ENCODE data around the gene STX18.
A peak's percentile ranks its signal among the peaks of the same experiment; 100 is the strongest.

STX18 gene

DNA sequence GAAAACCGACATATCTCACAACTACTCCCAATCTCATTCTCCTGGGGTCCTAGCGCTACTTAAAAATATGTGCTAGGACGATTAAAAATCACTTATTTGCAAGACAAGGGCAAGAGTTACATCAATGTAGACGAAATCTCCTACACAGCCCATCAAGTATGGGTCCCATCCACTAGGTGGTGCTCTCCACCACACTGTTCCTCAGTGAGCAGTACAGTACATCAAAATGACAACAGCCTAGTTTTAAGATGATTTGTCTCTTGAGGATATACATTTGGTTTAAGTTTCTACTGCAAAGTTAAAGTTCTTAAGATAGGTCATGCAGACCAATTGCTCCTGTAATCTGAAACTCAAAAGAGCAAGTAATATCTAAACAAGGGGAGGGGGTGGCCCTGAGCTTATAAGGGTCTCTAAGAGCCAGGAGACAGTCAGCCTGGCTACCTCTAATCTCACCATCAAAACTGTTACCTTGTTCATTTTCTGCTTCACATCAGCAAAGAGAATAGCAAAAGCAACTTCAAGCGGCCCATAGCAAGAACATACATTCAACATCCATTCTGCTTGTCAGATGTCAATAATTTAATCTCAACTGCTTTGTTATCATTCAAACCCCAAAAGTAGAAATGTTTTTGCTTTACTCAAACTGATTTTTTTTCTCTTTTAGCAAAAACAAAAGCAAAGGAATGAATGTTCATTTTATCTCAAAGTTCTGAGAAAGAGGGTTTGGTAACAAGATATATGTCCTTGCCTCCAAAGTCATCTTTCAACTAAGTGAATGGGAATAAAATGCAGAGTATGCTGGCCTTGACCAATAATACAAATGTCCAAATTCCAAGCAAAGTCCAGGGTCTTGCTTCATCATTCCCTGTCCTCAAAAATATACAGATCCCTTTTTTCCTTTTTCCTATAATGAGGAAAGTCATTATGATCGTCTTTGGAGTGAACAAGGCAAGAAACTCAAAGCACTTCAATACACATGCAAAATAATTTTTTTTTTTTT, 53.1 kb downstream of the STX18 start:
- Histone ChIP-seq H3K36me3 (ENCODE audit: insufficient read depth, low read length) (no peaks in the 10 kb centered on the region), H3K4me1 (ENCODE audit: insufficient read depth, low read length) (no peaks in the 10 kb centered on the region), H3K4me3 (ENCODE audit: low read depth in 1 of 2, low read length in 2 of 2) (no peak overlapping the region), H2AFZ (ENCODE audit: low read depth, low read length) (no peak overlapping the region), H3K79me2 (ENCODE audit: insufficient read depth, low read length) (peaks cover 11% of the 10 kb centered on the region), H3K9ac (ENCODE audit: low read depth, low read length) (no peak overlapping the region), H3K27me3 (ENCODE audit: insufficient read depth, low read length, poor library complexity) (no peaks in the 10 kb centered on the region), H3K4me2 (ENCODE audit: insufficient read depth, low read length) (no peak overlapping the region), H3K9me3 (ENCODE audit: insufficient read depth, low read length, severe bottlenecking) (no peaks in the 10 kb centered on the region), H4K20me1 (ENCODE audit: insufficient read depth, low read length) (peaks cover 37% of the 10 kb centered on the region), H3K27ac (ENCODE audit: low read length) (no peak overlapping the region)
- TF ChIP-seq, protein P1, sequence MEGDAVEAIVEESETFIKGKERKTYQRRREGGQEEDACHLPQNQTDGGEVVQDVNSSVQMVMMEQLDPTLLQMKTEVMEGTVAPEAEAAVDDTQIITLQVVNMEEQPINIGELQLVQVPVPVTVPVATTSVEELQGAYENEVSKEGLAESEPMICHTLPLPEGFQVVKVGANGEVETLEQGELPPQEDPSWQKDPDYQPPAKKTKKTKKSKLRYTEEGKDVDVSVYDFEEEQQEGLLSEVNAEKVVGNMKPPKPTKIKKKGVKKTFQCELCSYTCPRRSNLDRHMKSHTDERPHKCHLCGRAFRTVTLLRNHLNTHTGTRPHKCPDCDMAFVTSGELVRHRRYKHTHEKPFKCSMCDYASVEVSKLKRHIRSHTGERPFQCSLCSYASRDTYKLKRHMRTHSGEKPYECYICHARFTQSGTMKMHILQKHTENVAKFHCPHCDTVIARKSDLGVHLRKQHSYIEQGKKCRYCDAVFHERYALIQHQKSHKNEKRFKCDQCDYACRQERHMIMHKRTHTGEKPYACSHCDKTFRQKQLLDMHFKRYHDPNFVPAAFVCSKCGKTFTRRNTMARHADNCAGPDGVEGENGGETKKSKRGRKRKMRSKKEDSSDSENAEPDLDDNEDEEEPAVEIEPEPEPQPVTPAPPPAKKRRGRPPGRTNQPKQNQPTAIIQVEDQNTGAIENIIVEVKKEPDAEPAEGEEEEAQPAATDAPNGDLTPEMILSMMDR (IDR thresholded peaks at IDR 0.05; ENCODE audit: borderline replicate concordance, extremely low read depth, low read length, poor library complexity, severe bottlenecking): peak; percentile 96
- TF ChIP-seq EZH2 (IDR thresholded peaks at IDR 0.05; ENCODE audit: borderline replicate concordance, low read depth, low read length, severe bottlenecking): no peak
- ATAC-seq (ENCODE audit: insufficient read depth, low read depth) (peak; percentile 100), DNase-seq (peak; percentile 74)

DNA sequence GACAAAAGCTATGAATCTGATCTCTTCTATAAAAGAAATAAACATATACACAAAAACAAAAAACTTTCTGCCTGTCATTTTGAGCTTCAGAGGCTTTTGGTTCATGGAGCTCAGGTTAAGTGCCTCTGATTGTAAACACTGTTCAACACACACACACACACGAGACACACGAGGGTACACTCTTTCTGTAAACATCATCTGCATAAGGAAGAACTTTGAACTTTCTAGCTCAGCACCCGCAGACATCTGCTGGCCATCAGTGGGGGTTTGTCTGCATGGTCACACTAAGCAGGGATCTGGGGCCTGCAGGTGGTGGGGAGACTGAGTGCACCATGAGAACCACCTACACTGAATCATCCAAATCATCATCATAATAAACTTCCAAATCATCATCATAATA, 54.9 kb downstream of the STX18 start:
- Histone ChIP-seq H3K79me2 (ENCODE audit: insufficient read depth, low read length) (peaks cover 11% of the 10 kb centered on the region), H3K27ac (ENCODE audit: low read length) (no peak overlapping the region), H3K9ac (ENCODE audit: low read depth, low read length) (no peak overlapping the region), H3K27me3 (ENCODE audit: insufficient read depth, low read length, poor library complexity) (no peaks in the 10 kb centered on the region), H3K4me2 (ENCODE audit: insufficient read depth, low read length) (no peak overlapping the region), H3K4me1 (ENCODE audit: insufficient read depth, low read length) (no peaks in the 10 kb centered on the region), H4K20me1 (ENCODE audit: insufficient read depth, low read length) (peaks cover 52% of the 10 kb centered on the region), H3K4me3 (ENCODE audit: low read depth in 1 of 2, low read length in 2 of 2) (no peak overlapping the region), H2AFZ (ENCODE audit: low read depth, low read length) (no peak overlapping the region), H3K9me3 (ENCODE audit: insufficient read depth, low read length, severe bottlenecking) (no peaks in the 10 kb centered on the region), H3K36me3 (ENCODE audit: insufficient read depth, low read length) (no peaks in the 10 kb centered on the region)
- DNase-seq: no peak
- TF ChIP-seq EZH2 (IDR thresholded peaks at IDR 0.05; ENCODE audit: borderline replicate concordance, low read depth, low read length, severe bottlenecking): no peak
- TF ChIP-seq, protein P1 (IDR thresholded peaks at IDR 0.05; ENCODE audit: borderline replicate concordance, extremely low read depth, low read length, poor library complexity, severe bottlenecking): no peak
- ATAC-seq (ENCODE audit: insufficient read depth, low read depth): no peak

DNA sequence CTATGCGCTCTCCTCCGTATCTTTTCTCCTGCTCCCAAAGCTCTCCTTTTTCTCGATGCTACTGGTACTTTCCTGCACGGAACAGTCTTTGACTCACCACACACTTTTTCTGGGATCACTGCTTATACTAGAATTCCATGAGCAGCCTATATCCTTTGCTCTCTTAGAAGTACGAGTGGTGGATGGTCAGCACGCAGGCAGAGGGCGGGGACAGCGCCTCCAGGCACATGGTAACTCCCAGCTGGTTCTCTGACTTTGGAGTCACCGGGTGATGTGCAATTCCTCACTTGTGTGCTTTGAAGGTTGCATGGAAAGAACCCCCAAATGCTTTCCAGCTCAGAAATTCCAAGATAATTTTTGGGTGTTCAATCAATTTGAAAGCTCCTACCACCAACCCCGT, 56.0 kb downstream of the STX18 start:
- DNase-seq: no peak
- Histone ChIP-seq H3K9me3 (ENCODE audit: insufficient read depth, low read length, severe bottlenecking) (no peaks in the 10 kb centered on the region), H2AFZ (ENCODE audit: low read depth, low read length) (no peak overlapping the region), H3K79me2 (ENCODE audit: insufficient read depth, low read length) (peaks cover 11% of the 10 kb centered on the region), H3K36me3 (ENCODE audit: insufficient read depth, low read length) (no peaks in the 10 kb centered on the region), H4K20me1 (ENCODE audit: insufficient read depth, low read length) (peaks cover 59% of the 10 kb centered on the region), H3K27ac (ENCODE audit: low read length) (no peak overlapping the region), H3K4me2 (ENCODE audit: insufficient read depth, low read length) (no peak overlapping the region), H3K4me3 (ENCODE audit: low read depth in 1 of 2, low read length in 2 of 2) (no peak overlapping the region), H3K4me1 (ENCODE audit: insufficient read depth, low read length) (no peaks in the 10 kb centered on the region), H3K9ac (ENCODE audit: low read depth, low read length) (no peak overlapping the region), H3K27me3 (ENCODE audit: insufficient read depth, low read length, poor library complexity) (no peaks in the 10 kb centered on the region)
- ATAC-seq (ENCODE audit: insufficient read depth, low read depth): no peak
- TF ChIP-seq EZH2 (IDR thresholded peaks at IDR 0.05; ENCODE audit: borderline replicate concordance, low read depth, low read length, severe bottlenecking): no peak
- TF ChIP-seq, protein P1 (IDR thresholded peaks at IDR 0.05; ENCODE audit: borderline replicate concordance, extremely low read depth, low read length, poor library complexity, severe bottlenecking): no peak

Measured in DND-41 (cell line).